Kidney capillary endothelial cell (primary cell): ENCODE results near the gene MED15.
A peak's percentile ranks its signal among the peaks of the same experiment; 100 is the strongest.
"Not testable (repeated sequence)": the region's sequence is repeated elsewhere in the genome, so short reads cannot be mapped to it uniquely, and the experiment has no call there.

Experiments
- DNase-seq: peaks from one replicate; pipeline ENCODE4 v3.0.0-alpha.2; 2018; ENCODE audit warnings: low spot score

MED15 gene

GRCh38 chr22:20532256-20532993 is 25.0 kb downstream of the MED15 start:
- DNase-seq: no peak

GRCh38 chr22:20533095-20533878 is 25.9 kb downstream of the MED15 start:
- DNase-seq: no peak

- no peak for DNase-seq
Measured at GRCh38 chr22:20533879-20534265, 26.5 kb downstream of the MED15 start.

GRCh38 chr22:20536590-20537324 is 29.3 kb downstream of the MED15 start:
- no peak for DNase-seq

GRCh38 chr22:20537325-20537756 is 29.9 kb downstream of the MED15 start:
- DNase-seq: no peak

- DNase-seq: no peak
Measured at GRCh38 chr22:20537983-20538382, 30.6 kb downstream of the MED15 start.

- DNase-seq: not testable (repeated sequence)
Measured at GRCh38 chr22:20538875-20539274, 31.5 kb downstream of the MED15 start.

- no peak for DNase-seq
Measured at GRCh38 chr22:20542055-20542454, 34.6 kb downstream of the MED15 start.

- no peak for DNase-seq
Measured at GRCh38 chr22:20542736-20543135, 35.3 kb downstream of the MED15 start.

- not testable (repeated sequence) for DNase-seq
Measured at GRCh38 chr22:20545318-20545634, 37.9 kb downstream of the MED15 start.

- no peak for DNase-seq
Measured at GRCh38 chr22:20545681-20546521, 38.5 kb downstream of the MED15 start.

GRCh38 chr22:20546541-20546950 is 39.1 kb downstream of the MED15 start:
- DNase-seq: no peak

- no peak for DNase-seq
Measured at GRCh38 chr22:20547029-20547428, 39.6 kb downstream of the MED15 start.

GRCh38 chr22:20548806-20549205 is 41.4 kb downstream of the MED15 start:
- no peak for DNase-seq

GRCh38 chr22:20549232-20549841 is 41.9 kb downstream of the MED15 start:
- DNase-seq: peak; percentile 28

- DNase-seq: no peak
Measured at GRCh38 chr22:20550057-20550817, 42.8 kb downstream of the MED15 start.

GRCh38 chr22:20550851-20551744 is 43.7 kb downstream of the MED15 start:
- no peak for DNase-seq

- DNase-seq: no peak
Measured at GRCh38 chr22:20551805-20552442, 44.5 kb downstream of the MED15 start.
